Superior temporal gyrus (tissue), 1 donor: ENCODE data around the gene BRIP1.
"Not testable (repeated sequence)": the region's sequence is repeated elsewhere in the genome, so short reads cannot be mapped to it uniquely, and the experiment has no call there.

Experiments
- DNase-seq: peaks from one replicate; pipeline ENCODE4 v3.0.0-alpha.2; 2016; ENCODE audit errors: extremely low spot score

BRIP1 gene

DNA sequence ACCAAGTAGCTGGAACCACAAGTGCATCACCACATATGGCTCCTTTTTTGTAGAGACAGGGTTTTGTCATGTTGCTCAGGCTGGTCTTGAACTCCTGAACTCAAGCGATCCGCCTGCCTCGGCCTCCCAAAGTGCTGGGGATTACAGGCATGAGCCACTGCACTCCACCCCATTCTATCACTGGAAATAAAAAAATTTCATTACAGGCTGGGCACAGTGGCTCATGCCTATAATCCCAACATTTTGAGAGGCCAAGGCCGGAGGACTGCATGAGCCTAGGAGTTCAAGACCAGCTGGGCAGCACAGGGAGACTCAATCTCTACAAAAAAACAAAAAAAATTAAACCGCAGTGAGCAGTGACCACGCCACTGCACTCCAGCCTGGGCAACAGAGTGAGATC lies 60.1 kb downstream of the BRIP1 start:
- no peak for DNase-seq

DNA sequence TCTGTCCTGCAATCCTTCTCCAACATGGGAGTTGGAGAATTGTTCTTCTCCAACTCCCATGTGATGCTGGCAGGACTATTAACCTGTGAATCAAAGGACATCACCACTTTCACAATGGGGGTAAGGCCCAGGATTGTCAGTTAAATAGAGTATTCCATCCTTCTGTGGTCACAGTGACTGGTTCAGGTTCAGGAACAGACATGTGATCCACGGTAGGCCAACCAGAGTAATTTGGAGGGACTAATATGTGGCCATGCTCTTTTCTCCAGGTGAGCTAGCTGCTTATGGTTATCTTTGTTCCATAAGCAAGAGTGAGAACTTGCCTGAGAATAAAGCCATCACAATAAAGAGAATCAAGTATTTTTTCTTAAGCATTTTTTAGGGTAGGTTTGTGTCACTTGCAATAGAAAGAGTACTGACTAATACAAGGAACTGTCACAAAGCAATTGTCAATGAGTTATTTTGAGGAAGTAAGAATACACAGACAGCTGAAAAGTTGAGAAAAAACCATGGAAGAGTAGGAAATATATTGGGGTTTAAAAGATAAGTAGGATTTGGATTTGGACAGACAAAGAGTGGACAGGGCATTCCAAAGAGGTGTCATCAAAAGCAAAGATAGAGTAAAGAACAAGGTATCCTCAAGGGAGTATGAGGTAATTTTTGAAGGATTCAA lies 63.4 kb downstream of the BRIP1 start:
- DNase-seq: no peak

DNA sequence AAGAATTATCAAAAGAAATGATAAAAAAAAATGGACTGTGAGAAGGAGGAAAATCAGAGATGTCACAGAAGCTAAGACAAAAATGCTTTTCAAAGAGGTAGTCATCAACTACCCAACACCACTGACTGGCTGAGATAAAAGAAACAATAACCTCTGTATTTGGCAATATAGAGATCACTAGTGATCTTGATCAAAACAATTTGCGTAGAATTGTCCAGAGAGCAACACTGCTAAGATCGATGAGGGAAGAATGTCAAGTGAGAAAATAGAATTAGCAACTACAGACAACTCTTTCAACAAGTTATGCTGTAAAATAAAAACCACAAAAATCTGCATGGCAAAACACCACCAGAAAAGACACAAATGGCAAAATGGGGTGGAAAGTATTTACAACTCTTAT lies 66.0 kb downstream of the BRIP1 start:
- DNase-seq: no peak

- no peak for DNase-seq
Measured at GRCh38 chr17:61795546-61795945, 67.8 kb downstream of the BRIP1 start.

GRCh38 chr17:61794792-61795191 lies 68.5 kb downstream of the BRIP1 start:
- DNase-seq: no peak

- no peak for DNase-seq
Measured at GRCh38 chr17:61794242-61794641, 69.1 kb downstream of the BRIP1 start.

- DNase-seq: no peak
Measured at GRCh38 chr17:61793565-61793964, 69.8 kb downstream of the BRIP1 start.

DNA sequence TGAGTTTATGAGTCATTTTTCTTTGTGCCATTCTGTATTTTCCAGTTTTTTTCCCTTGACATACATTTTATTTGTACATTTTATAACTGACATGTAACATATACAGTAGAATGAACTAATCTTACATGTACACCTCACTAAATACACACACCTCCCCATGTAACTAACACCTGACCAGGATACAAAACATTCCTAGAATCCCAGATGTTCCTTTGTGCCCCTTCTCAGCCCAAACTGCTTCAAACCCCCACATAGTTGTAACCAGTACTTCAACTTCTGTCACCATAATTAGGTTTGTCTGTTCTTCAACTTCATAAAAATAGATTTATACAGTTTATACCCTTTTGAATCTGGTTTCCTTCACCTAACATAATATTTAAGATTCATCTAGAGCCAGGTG lies 73.5 kb downstream of the BRIP1 start:
- DNase-seq: no peak

GRCh38 chr17:61786088-61786487 lies 77.2 kb downstream of the BRIP1 start:
- no peak for DNase-seq

- DNase-seq: no peak
Measured at GRCh38 chr17:61784510-61784909, 78.8 kb downstream of the BRIP1 start.

DNA sequence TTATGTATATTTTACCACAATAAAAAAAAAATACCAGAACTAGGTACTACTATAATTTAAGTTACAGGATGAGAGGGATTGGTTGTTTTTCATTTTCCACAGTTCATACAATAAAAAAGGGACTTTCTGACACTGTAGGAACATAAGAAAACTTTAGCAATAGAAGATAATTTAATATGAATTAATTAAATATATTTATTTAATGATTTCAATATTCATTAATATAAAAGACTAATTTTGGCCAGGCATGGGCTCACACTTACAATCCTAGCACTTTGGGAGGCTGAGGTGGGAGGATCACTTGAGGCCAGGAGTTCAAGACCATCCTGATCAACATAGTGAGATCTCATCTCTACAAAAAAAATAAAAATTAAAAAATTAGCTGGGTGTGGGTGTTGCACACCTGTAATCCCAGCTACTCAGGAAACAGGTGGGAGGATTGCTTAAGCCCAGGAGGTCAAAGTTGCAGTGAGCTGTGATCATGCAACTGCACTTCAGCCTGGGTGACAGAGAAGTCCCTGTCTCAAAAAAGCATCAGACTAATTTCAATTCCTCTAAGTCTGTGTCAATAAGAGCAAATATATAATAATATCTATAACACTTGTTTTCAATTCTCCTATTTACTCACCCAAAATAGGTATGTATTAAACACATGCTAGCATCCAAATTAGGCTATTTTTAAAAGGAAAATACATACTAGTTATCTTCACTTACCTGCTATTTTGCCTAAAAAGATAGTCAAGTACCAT lies 79.6 kb downstream of the BRIP1 start:
- DNase-seq: no peak

DNA sequence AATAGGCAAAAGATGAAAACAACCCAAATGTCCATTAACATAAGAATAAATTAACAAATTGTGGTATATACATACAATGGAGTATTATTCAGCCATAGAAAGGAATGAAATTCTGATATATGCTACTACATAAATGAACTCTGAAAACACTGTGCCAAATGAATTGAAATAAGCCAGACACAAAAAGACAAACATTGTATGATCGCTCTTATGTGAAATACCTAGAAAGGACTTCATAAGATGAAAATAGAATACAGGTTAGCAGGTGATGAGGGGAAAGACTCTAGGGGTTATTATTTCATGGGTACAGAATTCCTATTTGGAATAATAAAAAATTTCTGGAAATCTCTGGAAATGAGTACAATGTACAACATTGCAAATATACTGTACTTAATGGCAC lies 80.2 kb downstream of the BRIP1 start:
- DNase-seq: no peak

- no peak for DNase-seq
Measured at GRCh38 chr17:61782683-61783082, 80.6 kb downstream of the BRIP1 start.

DNA sequence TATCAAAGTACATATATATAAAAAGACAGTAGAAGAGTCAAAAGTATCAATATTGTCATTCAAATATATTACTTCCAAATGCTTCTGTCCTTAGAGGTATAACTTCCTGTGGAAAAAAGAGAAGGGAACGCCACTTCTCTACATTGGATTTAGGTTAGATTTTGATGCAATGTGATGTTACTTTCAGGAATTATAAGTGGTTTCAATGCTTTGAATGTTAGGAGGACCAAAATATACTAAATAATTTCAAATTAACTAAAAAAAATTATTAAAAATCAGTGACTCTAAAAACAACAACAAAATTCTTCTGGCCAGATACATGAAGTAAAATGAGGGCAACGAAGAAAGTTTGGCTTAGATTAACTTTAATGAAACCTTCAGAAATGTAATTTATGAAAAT lies 88.0 kb downstream of the BRIP1 start:
- no peak for DNase-seq

GRCh38 chr17:61774724-61775123 lies 88.6 kb downstream of the BRIP1 start:
- no peak for DNase-seq

- not testable (repeated sequence) for DNase-seq
Measured at GRCh38 chr17:61774087-61774486, 89.2 kb downstream of the BRIP1 start.

DNA sequence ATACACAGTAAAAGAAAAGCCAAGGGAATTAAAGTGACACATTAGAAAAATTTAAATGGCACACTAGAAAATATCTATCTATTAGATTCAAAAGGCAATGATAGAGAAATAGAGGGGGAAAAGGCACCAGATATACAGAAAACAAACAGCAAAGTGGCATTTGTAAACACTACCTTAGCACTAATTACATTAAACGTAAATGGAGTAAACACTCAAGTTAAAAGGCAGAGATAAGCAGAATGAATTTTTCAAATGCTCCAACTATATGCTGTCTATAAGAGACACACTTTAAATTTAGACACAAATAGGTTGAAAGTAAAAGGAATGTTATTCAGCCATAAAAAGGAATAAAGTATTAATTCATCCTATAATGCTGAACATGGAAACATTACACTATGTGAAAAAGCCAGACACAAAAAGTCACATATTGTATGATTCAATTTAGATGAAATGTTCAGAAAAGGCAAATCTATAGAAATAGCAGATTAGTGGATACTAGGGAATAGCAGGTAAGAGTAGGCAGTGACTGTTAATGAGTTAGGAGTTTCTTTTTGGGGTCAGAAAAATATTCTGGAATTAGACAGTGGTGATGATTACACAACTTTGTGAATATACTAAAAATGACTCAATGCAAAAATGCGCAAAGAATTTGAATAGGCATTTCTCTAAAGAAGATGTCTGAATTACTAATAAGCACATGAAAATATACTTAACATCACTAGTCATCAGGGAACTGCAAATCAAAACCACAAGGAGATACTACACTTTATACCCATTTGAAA lies 92.4 kb downstream of the BRIP1 start:
- no peak for DNase-seq

DNA sequence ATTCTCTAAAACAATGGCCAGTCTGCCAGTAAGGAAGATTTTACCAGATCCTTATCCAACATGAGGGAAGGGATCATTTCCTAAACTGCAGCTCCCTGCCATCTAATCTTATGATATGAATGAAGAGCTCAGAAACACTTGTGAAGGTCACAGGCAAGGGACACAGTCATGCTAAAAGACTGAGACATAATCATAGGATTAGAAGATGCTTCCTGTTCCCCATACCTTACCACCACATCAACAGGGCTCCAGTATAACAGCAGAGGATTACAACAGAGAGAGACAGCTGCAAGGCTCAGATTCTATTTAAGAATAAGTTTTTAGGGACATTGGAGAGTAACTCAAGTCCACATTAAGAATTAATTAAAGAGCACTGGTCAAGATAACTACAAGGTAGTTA lies 93.3 kb downstream of the BRIP1 start:
- DNase-seq: no peak

- no peak for DNase-seq
Measured at GRCh38 chr17:61768405-61768804, 94.9 kb downstream of the BRIP1 start.

GRCh38 chr17:61766520-61766919 lies 96.8 kb downstream of the BRIP1 start:
- DNase-seq: no peak

DNA sequence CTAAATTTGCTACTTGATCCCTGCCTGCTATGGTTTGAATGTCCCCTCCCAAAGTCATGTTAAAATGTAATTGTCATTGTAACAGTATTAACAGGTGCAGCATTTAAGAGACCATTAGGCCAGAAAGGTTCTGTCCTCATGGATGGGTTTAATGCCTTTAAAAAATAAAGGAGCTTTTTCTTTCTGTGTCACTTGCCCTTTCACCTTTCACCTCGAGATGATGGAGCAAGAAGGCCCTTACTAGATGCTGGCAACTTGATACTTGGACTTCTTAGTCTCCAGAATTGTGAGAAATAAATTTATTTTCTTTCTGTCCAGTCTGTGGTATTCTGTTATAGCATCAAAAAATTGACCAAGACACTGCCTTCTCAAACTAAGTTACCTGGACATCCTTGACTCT lies 98.5 kb downstream of the BRIP1 start:
- no peak for DNase-seq

- DNase-seq: no peak
Measured at GRCh38 chr17:61761827-61762226, 101.5 kb downstream of the BRIP1 start.

DNA sequence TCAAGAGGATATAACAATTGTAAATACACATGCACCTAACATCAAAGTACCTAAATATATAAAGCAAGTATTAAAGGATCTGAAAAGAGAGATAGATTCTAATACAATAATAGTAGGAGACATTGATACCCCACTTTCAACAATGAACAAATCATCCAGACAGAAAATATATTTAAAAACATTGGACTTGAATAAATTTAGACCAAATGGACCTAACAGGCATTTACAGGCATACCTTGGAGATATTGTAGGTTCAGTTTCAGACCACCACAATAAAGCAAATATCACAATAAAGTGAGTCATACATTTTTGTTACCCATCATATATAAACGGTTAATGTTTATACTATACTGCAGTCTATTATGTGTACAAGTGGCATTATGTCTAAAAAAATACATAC lies 104.0 kb downstream of the BRIP1 start:
- no peak for DNase-seq
